HG02678 (cell line): ENCODE measurements around the gene ANKRD33B.

Experiments used
- ATAC-seq: cut with Tn5 transposase; IDR thresholded peaks from one replicate; pipeline ENCODE4 v1.9.1; 2021; ENCODE audit warnings: mild to moderate bottlenecking, moderate library complexity; ENCODE audit not compliant: unreplicated experiment

The ANKRD33B gene

GRCh38 chr5:10577371-10578292 lies 13.8 kb downstream of the ANKRD33B start:
- ATAC-seq, result peak; percentile 54

- ATAC-seq, result no peak
Measured at GRCh38 chr5:10578293-10578665, 14.4 kb downstream of the ANKRD33B start.

- ATAC-seq, result peak; percentile 45
Measured at GRCh38 chr5:10578869-10579268, 15.0 kb downstream of the ANKRD33B start.

- ATAC-seq, result peak; percentile 36
Measured at GRCh38 chr5:10579536-10580521, 16.0 kb downstream of the ANKRD33B start.

GRCh38 chr5:10580531-10581423 lies 16.9 kb downstream of the ANKRD33B start:
- no peak for ATAC-seq

GRCh38 chr5:10581424-10581748 lies 17.5 kb downstream of the ANKRD33B start:
- ATAC-seq, result no peak

GRCh38 chr5:10581867-10582511 lies 18.1 kb downstream of the ANKRD33B start:
- ATAC-seq, result no peak

- no peak for ATAC-seq
Measured at GRCh38 chr5:10582512-10582897, 18.6 kb downstream of the ANKRD33B start.

GRCh38 chr5:10583663-10584572 lies 20.0 kb downstream of the ANKRD33B start:
- ATAC-seq, result no peak

GRCh38 chr5:10584714-10585517 lies 21.0 kb downstream of the ANKRD33B start:
- ATAC-seq, result no peak

GRCh38 chr5:10585518-10585915 lies 21.6 kb downstream of the ANKRD33B start:
- no peak for ATAC-seq

GRCh38 chr5:10586008-10586407 lies 22.1 kb downstream of the ANKRD33B start:
- no peak for ATAC-seq

GRCh38 chr5:10586555-10586954 lies 22.7 kb downstream of the ANKRD33B start:
- ATAC-seq, result no peak

- ATAC-seq, result no peak
Measured at GRCh38 chr5:10588109-10588775, 24.4 kb downstream of the ANKRD33B start.

GRCh38 chr5:10588779-10589447 lies 25.0 kb downstream of the ANKRD33B start:
- ATAC-seq, result no peak

GRCh38 chr5:10590226-10590999 lies 26.5 kb downstream of the ANKRD33B start:
- ATAC-seq, result peak; percentile 31
